AG09309 (cell line): ENCODE measurements around the gene SLC12A6.

Experiments
- DNase-seq: peaks from one replicate; pipeline ENCODE4 v3.0.0-alpha.2; 2010; ENCODE audit warnings: low read depth
- H3K4me3 ChIP-seq: 2 replicates; pipeline ENCODE4 v1.5.1; 2011; ENCODE audit warnings: mild to moderate bottlenecking, low read depth, low read length, moderate library complexity; ENCODE audit not compliant: control insufficient read depth
- CTCF ChIP-seq: IDR thresholded peaks from 2 replicates; pipeline ENCODE4 v1.5.1; 2011; ENCODE audit warnings: mild to moderate bottlenecking, low read depth, low read length, inconsistent platforms; ENCODE audit not compliant: insufficient read depth, control insufficient read depth; ENCODE audit errors: missing control alignments

SLC12A6 gene

GRCh38 chr15:34330279-34330678 lies 7.3 kb downstream of the SLC12A6 start:
- no peak for TF ChIP-seq CTCF
- H3K4me3 ChIP-seq, result no peak overlapping the region
- DNase-seq, result no peak

DNA sequence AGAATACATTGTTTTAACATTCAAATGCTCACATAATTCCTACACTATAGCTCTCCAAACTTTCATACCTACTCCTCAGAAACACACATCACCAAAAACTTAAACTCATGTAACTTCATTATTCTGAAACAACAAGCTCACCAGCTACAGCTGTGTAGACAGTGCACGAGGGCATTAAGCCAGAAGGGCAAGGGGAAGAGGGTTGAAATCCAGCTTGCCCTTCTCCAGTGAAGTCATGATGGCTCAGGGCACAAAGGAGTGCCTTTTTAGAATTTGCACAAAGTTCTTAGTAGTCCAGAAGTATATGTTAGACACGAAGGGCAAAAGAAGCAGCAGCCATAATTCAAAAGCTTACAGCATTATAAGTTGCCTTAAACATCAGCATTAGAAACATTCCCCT lies 8.6 kb downstream of the SLC12A6 start:
- DNase-seq, result no peak
- TF ChIP-seq CTCF, result no peak
- no peak overlapping the region for H3K4me3 ChIP-seq

- TF ChIP-seq CTCF, result no peak
- H3K4me3 ChIP-seq, result no peak overlapping the region
- no peak for DNase-seq
These were observed 9.7 kb downstream of the SLC12A6 start for GRCh38 chr15:34327906-34328305.

DNA sequence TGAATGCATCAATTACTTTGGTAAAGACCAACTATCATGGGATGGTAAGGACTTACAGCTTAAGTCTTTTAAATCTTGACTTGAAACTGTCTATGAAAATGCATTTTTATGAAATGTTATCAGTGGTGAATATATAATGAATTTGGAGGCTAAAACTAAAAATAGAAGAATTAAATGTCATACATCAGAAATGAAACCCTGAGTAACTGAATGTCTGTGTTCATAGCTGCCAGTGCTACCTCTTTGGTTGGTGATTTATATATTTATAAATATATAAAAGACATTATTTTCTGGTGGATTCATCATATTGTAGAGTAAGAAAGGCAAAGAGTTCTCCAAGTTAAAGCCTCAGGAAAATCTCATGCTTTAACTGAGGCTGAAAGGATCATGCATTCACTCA lies 12.2 kb downstream of the SLC12A6 start:
- TF ChIP-seq CTCF, result no peak
- no peak overlapping the region for H3K4me3 ChIP-seq
- DNase-seq, result no peak

DNA sequence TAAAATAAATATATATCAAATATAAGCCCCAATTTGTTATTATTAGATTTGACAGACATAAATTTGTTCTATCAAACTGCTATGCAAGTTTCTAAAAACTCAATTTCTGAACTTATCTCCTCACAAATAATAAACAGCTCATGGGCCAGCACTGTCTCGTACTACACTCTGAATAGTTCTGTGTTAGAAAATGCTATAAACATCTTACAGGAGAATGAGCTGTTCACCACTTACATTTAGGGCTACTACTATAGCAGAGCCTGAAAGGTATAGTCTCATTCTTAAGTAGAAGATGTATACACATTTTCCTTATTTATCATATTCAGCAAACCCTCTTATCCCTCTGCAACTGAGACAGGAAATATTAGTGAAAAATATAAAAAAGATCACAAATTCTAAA lies 12.6 kb downstream of the SLC12A6 start:
- H3K4me3 ChIP-seq, result no peak overlapping the region
- no peak for TF ChIP-seq CTCF
- DNase-seq, result no peak

- TF ChIP-seq CTCF, result no peak
- no peak for DNase-seq
- H3K4me3 ChIP-seq, result no peak overlapping the region
These were observed 14.4 kb downstream of the SLC12A6 start for GRCh38 chr15:34323217-34323616.

GRCh38 chr15:34318277-34319079 lies 19.1 kb downstream of the SLC12A6 start:
- no peak for DNase-seq
- peak overlapping the region; percentile 36 for H3K4me3 ChIP-seq
- TF ChIP-seq CTCF, result no peak
